Activated effector memory CD4-positive, alpha-beta T cell treated with anti-CD3 and anti-CD28 coated beads, Interleukin-2, amount 50 U/mL, for 16 hours (primary cell): ENCODE measurements around the gene GOLGA6C.
"Not testable (repeated sequence)": the region's sequence is repeated elsewhere in the genome, so short reads cannot be mapped to it uniquely, and the experiment has no call there.

ENCODE experiments used
- DNase-seq: peaks from one replicate; pipeline ENCODE4 v3.0.0-alpha.2; 2020

The GOLGA6C gene

GRCh38 chr15:75258034-75258433, at the start of gene GOLGA6C:
Gene GOLGA6C (plus strand): TSS chr15:75258334. CDS start chr15:75258599, 265 bp downstream.
- not testable (repeated sequence) for DNase-seq

- no peak for DNase-seq
These were observed 49.4 kb upstream of the GOLGA6C start for GRCh38 chr15:75208501-75209288.

GRCh38 chr15:75209289-75209676, 48.9 kb upstream of the GOLGA6C start:
- no peak for DNase-seq

GRCh38 chr15:75210811-75211230, 47.3 kb upstream of the GOLGA6C start:
- no peak for DNase-seq

GRCh38 chr15:75211436-75212199, 46.5 kb upstream of the GOLGA6C start:
- no peak for DNase-seq

- no peak for DNase-seq
These were observed 45.8 kb upstream of the GOLGA6C start for GRCh38 chr15:75212200-75212858.

DNA sequence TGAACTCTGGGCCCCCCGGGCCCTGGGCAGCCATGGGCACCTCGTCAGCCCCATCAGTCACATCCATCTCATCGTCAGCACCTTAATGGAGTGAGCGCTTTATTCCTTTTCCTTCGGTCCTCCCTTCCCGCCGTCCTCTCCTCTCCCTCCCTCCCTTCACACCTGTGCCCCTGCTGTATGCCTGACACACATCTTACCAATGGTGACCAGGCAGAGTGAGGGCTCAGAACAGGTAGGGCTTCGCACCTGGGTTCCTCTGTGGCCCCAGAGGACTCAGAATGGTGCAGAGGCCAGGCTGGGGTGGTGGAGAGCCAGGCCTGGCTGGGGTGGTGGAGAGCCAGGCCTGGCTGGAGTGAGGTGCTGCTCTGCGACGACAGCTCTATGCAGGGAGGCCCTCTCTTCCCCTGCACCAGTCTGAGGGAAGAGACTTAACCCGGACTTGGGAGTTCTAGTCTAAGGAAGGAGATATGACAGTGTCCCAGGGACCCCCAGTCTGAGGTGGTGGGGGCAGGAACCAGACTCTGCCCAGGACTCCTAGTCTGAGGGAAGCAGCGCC, 44.8 kb upstream of the GOLGA6C start:
- DNase-seq, result no peak

- DNase-seq, result no peak
These were observed 44.3 kb upstream of the GOLGA6C start for GRCh38 chr15:75213768-75214221.

DNA sequence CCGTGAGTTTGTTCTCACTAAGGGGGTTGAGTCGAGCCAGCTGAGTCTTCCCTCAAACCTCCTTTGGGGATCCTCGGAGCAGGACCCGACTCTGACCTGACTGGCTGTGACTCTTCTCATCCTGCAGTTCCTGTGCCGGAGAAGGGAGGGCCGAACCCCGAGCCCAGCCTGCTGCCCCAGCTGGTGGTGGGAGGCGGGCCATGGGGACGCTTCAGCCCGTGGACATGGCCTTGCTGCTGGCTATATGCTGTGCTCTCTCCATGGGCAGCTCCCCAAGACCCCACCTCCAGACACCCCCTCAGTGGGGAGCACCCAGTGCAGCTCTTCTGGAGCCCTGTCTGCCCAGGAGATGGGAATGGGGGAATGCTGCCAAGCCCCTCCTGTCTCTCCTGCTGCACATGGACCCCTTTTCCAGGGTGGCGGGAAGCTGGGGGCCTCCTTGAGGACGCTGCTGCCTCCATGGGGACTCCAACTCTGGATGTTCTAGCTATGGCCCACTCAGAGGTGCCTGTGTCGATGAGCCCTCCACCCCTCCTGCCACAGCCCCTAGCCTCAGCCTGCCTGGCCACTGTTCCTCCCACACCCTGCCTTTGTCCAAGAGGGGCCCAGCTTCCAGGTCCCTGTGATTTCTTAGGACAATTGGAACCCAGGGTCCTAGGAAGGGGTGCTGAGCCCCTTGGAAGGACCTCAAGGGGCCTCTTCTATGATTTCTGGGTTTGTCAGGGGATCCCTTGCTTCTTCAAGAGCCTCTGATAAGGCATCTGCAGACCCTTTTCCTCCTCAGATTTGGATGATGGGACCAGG, 43.6 kb upstream of the GOLGA6C start:
- no peak for DNase-seq

- no peak for DNase-seq
These were observed 42.8 kb upstream of the GOLGA6C start for GRCh38 chr15:75215107-75216004.

- no peak for DNase-seq
These were observed 41.1 kb upstream of the GOLGA6C start for GRCh38 chr15:75217012-75217411.

- not testable (repeated sequence) for DNase-seq
These were observed 40.6 kb upstream of the GOLGA6C start for GRCh38 chr15:75217574-75217973.

DNA sequence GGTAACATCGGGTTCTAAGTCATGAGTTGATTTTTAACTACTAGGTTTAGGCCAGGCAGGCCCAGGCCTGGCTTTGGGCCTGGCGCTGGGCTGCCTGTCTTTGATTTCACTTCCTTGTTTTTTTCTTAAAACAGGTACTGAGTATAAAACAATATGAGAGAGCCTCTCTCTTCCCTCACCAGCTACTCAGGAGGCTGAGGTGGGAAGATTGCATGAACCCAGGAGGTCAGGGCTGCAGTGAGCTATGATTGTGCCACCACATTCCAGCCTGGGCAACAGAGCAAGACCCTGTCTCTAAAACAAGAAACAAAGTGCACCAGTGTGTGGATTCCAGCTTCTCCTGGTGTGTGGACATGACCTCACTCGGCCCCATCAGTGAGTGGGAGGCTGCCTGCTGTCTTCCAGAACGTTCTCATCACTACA, 38.6 kb upstream of the GOLGA6C start:
- not testable (repeated sequence) for DNase-seq

DNA sequence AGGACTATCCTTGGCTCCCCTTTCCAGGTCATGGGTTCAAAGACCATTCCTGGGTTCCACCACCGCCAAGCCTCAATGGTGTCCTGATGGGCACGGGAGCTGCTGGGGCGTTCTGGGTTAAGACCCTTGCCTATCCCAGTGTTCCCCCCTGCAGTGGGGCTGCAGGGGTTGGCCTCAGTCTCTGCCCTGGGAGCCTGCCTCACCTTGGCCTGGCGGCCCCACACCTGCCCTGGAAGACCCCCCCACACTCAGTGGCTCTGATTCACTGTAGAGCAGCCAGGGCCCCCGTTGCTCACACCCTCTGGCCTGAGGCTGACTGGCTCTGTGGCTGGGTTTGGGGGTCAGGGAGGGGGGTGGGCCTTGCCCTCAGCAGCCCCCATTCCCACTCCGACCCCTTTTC, 34.4 kb upstream of the GOLGA6C start:
- DNase-seq, result no peak

- no peak for DNase-seq
These were observed 33.9 kb upstream of the GOLGA6C start for GRCh38 chr15:75224281-75224680.

DNA sequence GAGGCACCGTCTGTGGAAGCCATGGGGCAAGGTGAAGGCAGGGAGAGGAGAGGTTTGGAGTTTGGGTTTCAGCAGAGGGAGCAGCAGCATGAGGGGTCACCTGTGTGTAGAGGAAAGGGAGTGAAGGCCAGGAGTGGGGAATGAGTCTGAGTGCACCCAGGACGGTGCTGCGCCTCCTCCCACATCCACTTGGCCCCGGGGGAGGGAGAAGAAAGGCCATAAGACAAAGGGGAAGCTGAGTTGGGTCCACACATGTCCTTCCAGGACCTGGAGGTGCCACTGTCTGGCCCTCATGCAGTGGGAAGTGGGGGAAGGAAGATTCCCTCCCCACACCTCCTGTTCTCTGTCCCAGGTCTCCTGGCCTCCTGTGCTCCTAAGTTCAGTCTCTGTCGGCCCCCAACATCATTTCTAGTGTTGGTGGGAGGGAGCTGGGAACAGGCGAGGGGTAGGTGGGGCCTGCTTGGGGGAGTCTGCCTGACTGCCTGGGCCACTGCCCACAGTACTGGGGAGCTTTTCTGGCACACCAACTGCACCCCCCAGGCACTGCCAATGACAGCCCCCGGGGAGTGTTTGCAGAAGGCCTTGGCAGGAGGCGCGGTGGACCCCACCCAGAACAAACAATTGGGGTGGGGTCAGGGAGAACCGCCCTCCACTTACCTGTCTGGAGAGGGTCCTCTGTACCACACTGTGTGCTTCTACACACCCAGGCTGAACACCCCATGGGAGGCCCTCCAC, 32.9 kb upstream of the GOLGA6C start:
- not testable (repeated sequence) for DNase-seq

DNA sequence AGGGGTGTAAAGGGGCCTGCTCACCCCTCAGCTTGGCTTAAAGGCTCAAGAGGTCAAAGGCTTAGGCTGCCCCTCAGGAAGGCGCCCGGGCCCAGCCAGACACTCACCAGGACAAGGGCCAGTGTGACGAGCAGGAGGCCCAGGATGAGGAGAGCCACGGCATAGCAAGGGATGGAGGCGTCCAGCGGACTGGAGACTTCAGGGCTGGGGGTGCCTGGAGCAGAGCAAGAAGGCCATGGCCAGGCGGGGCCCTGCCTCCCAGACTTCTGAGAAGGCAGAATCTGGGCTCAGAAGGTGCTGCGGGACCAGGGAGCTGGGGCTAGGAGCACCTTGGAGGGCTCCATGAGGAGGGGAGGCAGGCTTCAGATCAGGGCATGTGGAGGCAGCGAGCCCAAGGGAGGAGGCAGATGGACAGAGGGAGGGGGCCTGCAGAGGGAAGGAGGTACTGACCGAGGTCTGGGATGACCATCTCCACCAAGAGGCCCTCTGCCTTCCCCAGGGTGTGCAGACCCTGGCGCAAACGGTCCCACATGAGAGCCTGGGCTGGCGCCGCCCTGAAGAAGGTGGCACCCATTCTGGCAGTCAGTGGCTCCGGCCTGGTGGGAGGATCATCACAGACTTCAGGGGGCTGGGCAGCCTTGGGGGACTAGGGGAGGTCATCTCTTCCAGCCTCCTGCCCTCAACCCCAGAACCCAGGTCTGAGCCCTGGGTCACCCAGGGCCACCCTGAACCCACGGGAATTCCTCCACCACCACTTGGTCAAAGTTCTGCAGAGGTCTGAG, 32.0 kb upstream of the GOLGA6C start:
- no peak for DNase-seq

DNA sequence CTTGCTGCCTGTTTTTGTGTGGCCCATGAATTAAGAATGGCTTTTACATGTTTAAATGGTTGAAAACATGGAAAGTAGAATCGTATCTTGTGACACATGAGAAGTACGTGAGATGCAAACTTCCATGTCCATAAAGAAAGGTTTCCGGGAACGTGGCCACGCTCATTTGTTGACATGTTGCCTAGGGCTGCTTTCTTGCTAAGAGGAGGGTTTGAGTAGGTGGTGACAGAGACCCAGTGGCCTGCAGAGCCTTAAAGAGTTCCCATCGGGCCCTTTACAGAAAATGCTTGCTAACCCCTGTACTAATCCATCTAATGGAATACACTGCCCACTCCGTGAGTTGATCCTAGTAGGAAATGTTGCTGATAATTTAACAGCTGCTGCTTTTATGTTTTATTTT, 31.0 kb upstream of the GOLGA6C start:
- DNase-seq, result not testable (repeated sequence)

GRCh38 chr15:75227663-75228280, 30.4 kb upstream of the GOLGA6C start:
- no peak for DNase-seq
